H1 (cell line): ENCODE measurements around the gene WDR7. TPM values are rescaled to one million over a fixed set of nuclear protein-coding genes. Genes with fewer than 3 reads are reported as not detected.

Source experiments
- CTCF ChIA-PET: fragments of 300-600 bp; sonication (Branson Sonifier 250); formaldehyde crosslinking; loops from one replicate; lab custom pipeline; 2021; ENCODE audit not compliant: partially characterized antibody; lab: Charles Lee
- POLR2A ChIA-PET: fragments of 300-600 bp; sonication (Branson Sonifier 250); formaldehyde crosslinking; loops from one replicate; lab custom pipeline; 2021; ENCODE audit warnings: inconsistent platforms; ENCODE audit not compliant: partially characterized antibody; lab: Charles Lee
- DNase-seq, 2 experiments: peaks; one replicate each; pipeline versions ENCODE4 v3.0.0 to v3.0.0-alpha.2; 2010 to 2022; ENCODE audit warnings: low spot score in 2 of 2, low read depth in 1 of 2, mixed read lengths in 1 of 2
- FAIRE-seq: peaks from 2 replicates; lab custom pipeline; 2011; peaks lifted over from hg19 to GRCh38; lab: Jason Lieb, UNC
- H2AFZ ChIP-seq: 2 replicates; pipeline ENCODE4 v1.8.1; 2012; ENCODE audit warnings: low read length, inconsistent platforms
- H2AK5ac ChIP-seq: 2 replicates; pipeline ENCODE4 v1.6.1; 2013; ENCODE audit warnings: low read depth, low read length
- H2BK120ac ChIP-seq: replicated peaks from 2 replicates; pipeline ENCODE3; 2013; ENCODE audit warnings: low read depth, low read length, inconsistent platforms
- H2BK12ac ChIP-seq: 2 replicates; pipeline ENCODE4 v1.6.1; 2013; ENCODE audit warnings: low read depth, low read length
- H2BK15ac ChIP-seq: 2 replicates; pipeline ENCODE4 v1.6.1; 2013; ENCODE audit warnings: low read length
- H2BK20ac ChIP-seq: 2 replicates; pipeline ENCODE4 v1.6.1; 2013; ENCODE audit warnings: low read length
- H2BK5ac ChIP-seq: 2 replicates; pipeline ENCODE4 v1.6.1; 2013; ENCODE audit warnings: low read depth, low read length
- H3K14ac ChIP-seq: 2 replicates; pipeline ENCODE4 v1.6.1; 2013; ENCODE audit warnings: inconsistent platforms; ENCODE audit not compliant: insufficient read length
- H3K18ac ChIP-seq: 2 replicates; pipeline ENCODE4 v1.6.1; 2013; ENCODE audit warnings: low read length; ENCODE audit errors: extremely low read depth
- H3K23ac ChIP-seq: 2 replicates; pipeline ENCODE4 v1.6.1; 2013; ENCODE audit warnings: inconsistent platforms; ENCODE audit not compliant: insufficient read length
- H3K23me2 ChIP-seq: 2 replicates; pipeline ENCODE4 v1.6.1; 2013; ENCODE audit warnings: low read depth, low read length
- H3K27ac ChIP-seq: 2 replicates; pipeline ENCODE4 v1.6.1; 2011; ENCODE audit warnings: low read depth, low read length, inconsistent platforms
- H3K27me3 ChIP-seq, 4 experiments: replicated peaks in 1 of 4; 1 replicate in 1 of 4; 2 replicates in 3 of 4; pipeline versions ENCODE4 v1.6.1 to v1.8.1; 2011 to 2013; ENCODE audit warnings: low read length in 3 of 4, mild to moderate bottlenecking in 3 of 4, inconsistent platforms in 2 of 4, mixed read lengths in 2 of 4, moderate library complexity in 1 of 4; ENCODE audit not compliant: control insufficient read depth in 3 of 4, insufficient read depth in 3 of 4; ENCODE audit errors: extremely low read depth in 1 of 4
- H3K36me3 ChIP-seq, 4 experiments: 2 replicates each; pipeline versions ENCODE4 v1.6.1 to v1.8.1; 2011 to 2013; ENCODE audit warnings: mild to moderate bottlenecking in 4 of 4, low read length in 3 of 4, moderate library complexity in 2 of 4, control low read depth in 1 of 4, inconsistent platforms in 1 of 4; ENCODE audit not compliant: insufficient read depth in 4 of 4, control insufficient read depth in 2 of 4
- H3K4ac ChIP-seq: replicated peaks from 2 replicates; pipeline ENCODE3; 2013; ENCODE audit warnings: low read length, low read depth, mixed read lengths, inconsistent platforms; ENCODE audit not compliant: insufficient read length
- H3K4me1 ChIP-seq, 4 experiments: replicated peaks in 1 of 4; 1 replicate in 1 of 4; 2 replicates in 3 of 4; pipeline versions ENCODE4 v1.6.1 to v1.8.1; 2011 to 2013; ENCODE audit warnings: low read length in 3 of 4, inconsistent platforms in 2 of 4, mixed read lengths in 1 of 4; ENCODE audit not compliant: insufficient read depth in 4 of 4, control insufficient read depth in 3 of 4
- H3K4me2 ChIP-seq, 2 experiments: 2 replicates each; pipeline versions ENCODE4 v1.6.1 to v1.8.1; 2011 to 2013; ENCODE audit warnings: low read depth in 2 of 2, low read length in 2 of 2, control low read depth in 1 of 2, inconsistent platforms in 1 of 2, mild to moderate bottlenecking in 1 of 2; ENCODE audit not compliant: insufficient read depth in 1 of 2
- H3K4me3 ChIP-seq, 4 experiments: fragments of 200-600, 300-600 bp in 1 of 4; sonication (generic), shearing (Covaris generic), sonication (Bioruptor Twin) in 1 of 4; 2 replicates each; pipeline versions ENCODE4 v1.5.1 to v1.8.1; 2011 to 2016; ENCODE audit warnings: low read length in 4 of 4, low read depth in 3 of 4, control low read depth in 2 of 4, inconsistent platforms in 2 of 4, mild to moderate bottlenecking in 2 of 4, mixed read lengths in 1 of 4, moderate library complexity in 1 of 4; ENCODE audit not compliant: insufficient read depth in 2 of 4; ENCODE audit errors: extremely low read depth in 1 of 4
- H3K56ac ChIP-seq: replicated peaks from 2 replicates; pipeline ENCODE3; 2013; ENCODE audit warnings: low read depth, mild to moderate bottlenecking, mixed read lengths, low read length, inconsistent platforms; ENCODE audit not compliant: insufficient read length
- H3K79me1 ChIP-seq: 2 replicates; pipeline ENCODE4 v1.6.1; 2013; ENCODE audit warnings: low read depth, low read length, control low read depth
- H3K79me2 ChIP-seq, 2 experiments: 2 replicates each; pipeline versions ENCODE4 v1.6.1 to v1.8.1; 2012 to 2013; ENCODE audit warnings: low read length in 2 of 2, mild to moderate bottlenecking in 2 of 2, inconsistent platforms in 1 of 2; ENCODE audit not compliant: insufficient read depth in 2 of 2, control insufficient read depth in 1 of 2
- H3K9ac ChIP-seq, 4 experiments: replicated peaks in 1 of 4; 1 replicate in 1 of 4; 2 replicates in 3 of 4; pipeline versions ENCODE4 v1.6.1 to v1.8.1; 2011 to 2013; ENCODE audit warnings: low read depth in 3 of 4, low read length in 3 of 4, control low read depth in 2 of 4, mild to moderate bottlenecking in 2 of 4, moderate library complexity in 2 of 4, inconsistent platforms in 1 of 4; ENCODE audit errors: extremely low read depth in 1 of 4
- H3K9me3 ChIP-seq, 2 experiments: 2 replicates each; pipeline versions ENCODE4 v1.6.1 to v1.8.1; 2012 to 2013; ENCODE audit warnings: mild to moderate bottlenecking in 2 of 2, moderate library complexity in 2 of 2, control low read depth in 1 of 2, inconsistent platforms in 1 of 2, low read depth in 1 of 2, low read length in 1 of 2, mixed read lengths in 1 of 2; ENCODE audit not compliant: insufficient read depth in 2 of 2
- H4K20me1 ChIP-seq, 2 experiments: replicated peaks in 1 of 2; 2 replicates each; pipeline versions ENCODE3 to v1.8.1; 2011 to 2013; ENCODE audit warnings: inconsistent platforms in 2 of 2, low read length in 2 of 2, mild to moderate bottlenecking in 1 of 2; ENCODE audit not compliant: insufficient read depth in 2 of 2, control insufficient read depth in 1 of 2
- H4K5ac ChIP-seq: 2 replicates; pipeline ENCODE4 v1.6.1; 2013; ENCODE audit warnings: low read length, low read depth, mixed read lengths, inconsistent platforms; ENCODE audit not compliant: insufficient read length
- H4K8ac ChIP-seq: 2 replicates; pipeline ENCODE4 v1.8.0; 2013; ENCODE audit warnings: mild to moderate bottlenecking, moderate library complexity, low read length, inconsistent platforms; ENCODE audit not compliant: insufficient read depth; ENCODE audit errors: extremely low read depth
- H4K91ac ChIP-seq: replicated peaks from 2 replicates; pipeline ENCODE3; 2013; ENCODE audit warnings: low read length, mixed read lengths, inconsistent platforms; ENCODE audit not compliant: insufficient read length
- MAFK ChIP-seq: IDR thresholded peaks from 2 replicates; pipeline ENCODE4 v1.6.1; 2012; ENCODE audit warnings: low read depth, mild to moderate bottlenecking, improper control_type of control experiment, low read length
- POLR2A ChIP-seq, 2 experiments: IDR thresholded peaks; 1 replicate in 1 of 2; 2 replicates in 1 of 2; pipeline ENCODE4 v1.6.1; 2011; ENCODE audit warnings: low read depth in 2 of 2, low read length in 2 of 2, mild to moderate bottlenecking in 2 of 2; ENCODE audit errors: control extremely low read depth in 1 of 2
- POLR2AphosphoS5 ChIP-seq: IDR thresholded peaks from 2 replicates; pipeline ENCODE4 v1.6.1; 2011; ENCODE audit warnings: low read depth, low read length
- WGBS, 2 experiments: shearing (Covaris generic) in 1 of 2; methylation state at CpG; one replicate each; pipeline versions ENCODE4 v1.1.6 to v1.1.7; 2013 to 2015; ENCODE audit warnings: low lambda C conversion rate in 2 of 2, mixed read lengths in 2 of 2, inconsistent platforms in 1 of 2, low coverage in 1 of 2, missing lambda C conversion rate in 1 of 2; ENCODE audit not compliant: insufficient replicate concordance in 2 of 2, insufficient coverage in 1 of 2, insufficient read length in 1 of 2; ENCODE audit errors: extremely low coverage in 1 of 2, missing lambda C conversion rate in 1 of 2; 5-methylcytosine and 5-hydroxymethylcytosine counted together
- polyA plus RNA-seq, 7 experiments: library from polyadenylated mRNA; depleted of rRNA in 3 of 7; stranded (reverse) in 5 of 7; unstranded in 2 of 7; fragments of >200 nt in 5 of 7; fragments of 200-250 nt in 2 of 7; gene quantifications; 1 replicate in 5 of 7; 2 replicates in 1 of 7; 4 replicates in 1 of 7; pipeline versions ENCODE4 v1.2.1 to v1.2.3, GENCODE V29; 2011 to 2013; ENCODE audit warnings: missing spikeins in 2 of 7, mixed read lengths in 2 of 7
- total RNA-seq: library from RNA; stranded (reverse); fragmentation: NEBNext Ultra II Directional; extraction: Animal tissue kit (Norgen Biotek cat#: 25700); gene quantifications from 2 replicates; pipeline ENCODE4 v1.2.1, GENCODE V29; 2021

Gene WDR7
- total and polyA plus RNA-seq, 2 of the 8 experiments (the other 6 are each of a cell fraction or from before 2014, with no cell fraction given): 5.5 to 15.2 TPM

GRCh38 chr18:56878711-56879110, 227.6 kb downstream of the WDR7 start:
- ChIA-PET CTCF (interaction anchor here (0.6 to 2.3 kb wide), 3 partner anchors 9 to 128 kb away, joined by 3 to 12 read pairs (median 3); no protein-coding TSS in a partner anchor), POLR2A (no interaction called here)
- Histone ChIP-seq H2BK15ac (no peak overlapping the region), H3K27ac (no peak overlapping the region), H2AK5ac (no peak overlapping the region), H4K5ac (no peak overlapping the region), H3K36me3 (no peaks in the 10 kb centered on the region; a peak in 1 of 8 replicates), H2BK5ac (no peak overlapping the region), H3K79me1 (no peaks in the 10 kb centered on the region), H3K4me1 (peaks cover 0 to 3% (median 0%) of the 10 kb centered on the region in 4 experiments; a peak in 1 of 7 replicates), H3K9me3 (no peaks in the 10 kb centered on the region), H2BK20ac (no peak overlapping the region), H3K23me2 (no peaks in the 10 kb centered on the region), H3K27me3 (no peaks in the 10 kb centered on the region), H3K4me2 (no peak overlapping the region), H3K23ac (no peak overlapping the region), H4K8ac (no peak overlapping the region), H3K18ac (no peak overlapping the region), H3K4ac (no peak overlapping the region), H3K4me3 (no peak overlapping the region), H2AFZ (no peak overlapping the region), H3K56ac (no peak overlapping the region), H3K14ac (no peak overlapping the region), H3K9ac (no peak overlapping the region), H3K79me2 (no peaks in the 10 kb centered on the region), H2BK120ac (no peak overlapping the region), H4K20me1 (no peaks in the 10 kb centered on the region), H4K91ac (no peak overlapping the region), H2BK12ac (no peak overlapping the region)
- DNase-seq (no peak), FAIRE-seq (no peak)
- TF ChIP-seq POLR2A (IDR thresholded peaks at IDR 0.05; ENCODE audit: control extremely low read depth in 1 of 2, low read depth in 2 of 2, low read length in 2 of 2) (no peak), POLR2AphosphoS5 (no peak), MAFK (peak; percentile 31; the same call in 1 of the 2 replicates)
- WGBS, 2 experiments: 88% methylated on average over 4 of the region's 4 CpGs; no CpG with 5 or more reads in 1 of the 2 experiments
